Suprapubic skin (tissue), 4 donors: ENCODE data around the gene KCNIP4. TPM values are rescaled to one million over a fixed set of nuclear protein-coding genes. Genes with fewer than 3 reads are reported as not detected.

Source experiments
- DNase-seq, 2 donors: peaks; one replicate each; pipeline ENCODE4 v3.0.0-alpha.2; 2019; ENCODE audit warnings: low spot score in 2 of 2
- H3K27ac ChIP-seq: fragments of 200-600 bp; sonication (generic); one replicate; pipeline ENCODE4 v1.5.1; 2019
- H3K27me3 ChIP-seq: fragments of 200-600 bp; sonication (generic); one replicate; pipeline ENCODE4 v1.5.1; 2019
- H3K36me3 ChIP-seq: fragments of 200-600 bp; sonication (generic); one replicate; pipeline ENCODE4 v1.5.1; 2019
- H3K4me1 ChIP-seq: fragments of 200-600 bp; sonication (generic); one replicate; pipeline ENCODE4 v1.5.1; 2019
- H3K4me3 ChIP-seq: fragments of 200-600 bp; sonication (generic); one replicate; pipeline ENCODE4 v1.5.1; 2019; ENCODE audit warnings: mild to moderate bottlenecking
- H3K9me3 ChIP-seq: fragments of 200-600 bp; sonication (generic); one replicate; pipeline ENCODE4 v1.5.1; 2019
- EP300 ChIP-seq: sonication (generic); formaldehyde crosslinking; IDR thresholded peaks from one replicate; pipeline ENCODE4 v1.6.1; 2017; ENCODE audit warnings: antibody characterized with exemption
- POLR2A ChIP-seq, 2 donors: fragments of 450-650 bp; IDR thresholded peaks; one replicate each; pipeline ENCODE4 v1.6.1; 2017; ENCODE audit warnings: antibody characterized with exemption in 2 of 2, mild to moderate bottlenecking in 2 of 2, moderate library complexity in 2 of 2
- POLR2AphosphoS5 ChIP-seq, 3 donors: sonication (generic); formaldehyde crosslinking; IDR thresholded peaks; one replicate each; pipeline ENCODE4 v1.6.1; 2017; ENCODE audit warnings: antibody characterized with exemption in 3 of 3
- WGBS: methylation state at CpG from one replicate; pipeline ENCODE4 v1.1.5; 2018; 5-methylcytosine and 5-hydroxymethylcytosine counted together
- total RNA-seq, 4 donors: library from RNA; depleted of rRNA; stranded (reverse); fragments of >200 nt; gene quantifications; one replicate each; pipeline ENCODE4 v1.1.0, GENCODE V29; 2016
- TF ChIP-seq, protein P1 (sequence below), 2 donors: fragments of 200-600 bp in 1 of 2; fragments of 450-650 bp in 1 of 2; sonication (generic) in 1 of 2; IDR thresholded peaks; one replicate each; pipeline ENCODE4 v1.5.1; 2016 to 2019; ENCODE audit warnings: antibody characterized with exemption in 2 of 2, mild to moderate bottlenecking in 1 of 2, moderate library complexity in 1 of 2

Gene KCNIP4
- total RNA-seq, 4 donors from 2014 or later, result not detected

DNA sequence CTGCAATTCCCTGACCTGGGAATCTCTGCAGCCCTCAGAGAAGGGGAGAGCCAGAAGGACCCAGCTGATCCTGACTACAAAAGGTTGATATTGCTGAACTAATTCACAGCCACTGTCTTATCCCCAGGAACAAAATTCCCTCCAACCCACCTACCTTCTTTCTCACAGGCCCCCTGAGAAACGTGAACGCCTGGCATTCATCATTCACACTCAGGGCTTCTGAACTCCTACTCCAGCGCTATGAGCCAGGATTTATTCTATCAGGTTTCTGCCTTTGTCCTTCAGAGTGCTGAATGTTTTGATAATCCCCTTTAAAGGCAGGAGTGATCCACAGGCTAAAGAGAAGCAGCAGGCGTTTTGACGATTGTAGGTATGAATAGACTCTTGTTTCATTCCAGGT lies 76.5 kb downstream of the KCNIP4 start:
- TF ChIP-seq POLR2A (IDR thresholded peaks at IDR 0.05) (no peak), POLR2AphosphoS5 (IDR thresholded peaks at IDR 0.05) (no peak)
- H3K27ac ChIP-seq, result no peak overlapping the region
- no peaks in the 10 kb centered on the region for H3K27me3 ChIP-seq
- no peaks in the 10 kb centered on the region for H3K9me3 ChIP-seq
- DNase-seq, result no peak
- H3K36me3 ChIP-seq, result no peaks in the 10 kb centered on the region
- 72% methylated on average over 5 of the region's 5 CpGs for WGBS
- H3K4me3 ChIP-seq, result no peak overlapping the region
- no peaks in the 10 kb centered on the region for H3K4me1 ChIP-seq

DNA sequence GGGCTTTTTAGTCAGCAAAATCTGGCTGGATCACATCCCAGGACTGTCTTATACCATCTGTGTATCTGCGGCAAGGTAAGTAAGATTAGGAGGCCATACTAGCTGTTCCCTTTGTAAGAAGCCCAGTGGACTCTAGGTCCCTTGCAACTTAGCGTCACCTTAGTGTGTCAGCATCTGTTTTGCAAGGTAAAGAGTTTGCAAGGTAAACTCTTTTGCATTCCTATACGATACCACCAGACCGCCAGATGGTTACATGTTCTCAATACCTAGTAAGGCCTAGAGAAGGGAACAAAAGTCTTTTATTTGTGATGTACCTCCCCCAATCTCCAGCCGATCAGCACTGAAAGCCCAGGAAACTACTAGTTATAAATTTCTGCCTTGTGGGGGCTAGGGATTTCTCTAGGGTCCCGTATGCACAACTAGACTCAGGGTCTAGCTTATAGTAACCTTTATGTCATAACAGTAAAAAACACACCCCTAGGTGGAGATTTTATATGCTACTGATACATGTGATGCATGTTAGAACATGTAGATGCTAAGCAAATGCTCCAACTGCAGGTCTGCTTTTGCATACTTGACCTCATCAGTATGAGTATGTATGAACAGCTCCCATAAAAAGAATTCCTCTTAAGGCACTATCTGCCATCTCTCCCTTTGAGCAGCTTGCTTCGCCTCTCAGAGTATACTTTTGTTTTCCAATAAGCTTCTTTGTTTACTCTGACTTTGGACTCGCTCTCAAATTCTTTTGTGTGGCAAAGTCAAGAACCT lies 78.4 kb downstream of the KCNIP4 start:
- Histone ChIP-seq H3K27ac (no peak overlapping the region), H3K36me3 (no peaks in the 10 kb centered on the region), H3K4me1 (no peaks in the 10 kb centered on the region), H3K4me3 (no peak overlapping the region), H3K27me3 (no peaks in the 10 kb centered on the region), H3K9me3 (no peaks in the 10 kb centered on the region)
- TF ChIP-seq POLR2A (IDR thresholded peaks at IDR 0.05), result no peak
- TF ChIP-seq EP300, result no peak
- no peak for TF ChIP-seq POLR2AphosphoS5 (IDR thresholded peaks at IDR 0.05)
- TF ChIP-seq, protein P1, sequence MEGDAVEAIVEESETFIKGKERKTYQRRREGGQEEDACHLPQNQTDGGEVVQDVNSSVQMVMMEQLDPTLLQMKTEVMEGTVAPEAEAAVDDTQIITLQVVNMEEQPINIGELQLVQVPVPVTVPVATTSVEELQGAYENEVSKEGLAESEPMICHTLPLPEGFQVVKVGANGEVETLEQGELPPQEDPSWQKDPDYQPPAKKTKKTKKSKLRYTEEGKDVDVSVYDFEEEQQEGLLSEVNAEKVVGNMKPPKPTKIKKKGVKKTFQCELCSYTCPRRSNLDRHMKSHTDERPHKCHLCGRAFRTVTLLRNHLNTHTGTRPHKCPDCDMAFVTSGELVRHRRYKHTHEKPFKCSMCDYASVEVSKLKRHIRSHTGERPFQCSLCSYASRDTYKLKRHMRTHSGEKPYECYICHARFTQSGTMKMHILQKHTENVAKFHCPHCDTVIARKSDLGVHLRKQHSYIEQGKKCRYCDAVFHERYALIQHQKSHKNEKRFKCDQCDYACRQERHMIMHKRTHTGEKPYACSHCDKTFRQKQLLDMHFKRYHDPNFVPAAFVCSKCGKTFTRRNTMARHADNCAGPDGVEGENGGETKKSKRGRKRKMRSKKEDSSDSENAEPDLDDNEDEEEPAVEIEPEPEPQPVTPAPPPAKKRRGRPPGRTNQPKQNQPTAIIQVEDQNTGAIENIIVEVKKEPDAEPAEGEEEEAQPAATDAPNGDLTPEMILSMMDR (IDR thresholded peaks at IDR 0.05), result no peak
- whole genome bisulfite sequencing, result 80% methylated on average over 8 of the region's 8 CpGs
- DNase-seq, result no peak

DNA sequence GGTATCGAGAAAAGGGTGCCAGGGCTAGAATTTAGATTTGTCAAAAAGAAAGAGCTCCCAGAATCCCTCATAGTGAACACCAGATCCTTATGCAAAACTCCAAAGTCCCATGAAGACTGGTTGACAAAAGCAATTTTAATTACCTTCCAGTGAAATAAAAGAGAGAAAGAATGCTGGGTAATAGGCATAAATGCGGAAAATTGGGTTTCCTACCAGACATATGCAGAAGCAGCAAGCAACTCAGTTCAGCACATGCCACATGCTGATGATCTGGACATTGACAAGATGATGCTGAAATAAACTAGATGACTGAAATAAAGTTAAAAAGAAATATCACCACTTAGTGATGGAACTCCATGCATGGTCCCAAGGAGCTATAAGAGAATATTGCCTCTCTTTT lies 83.9 kb downstream of the KCNIP4 start:
- Histone ChIP-seq H3K27me3 (no peaks in the 10 kb centered on the region), H3K4me3 (no peak overlapping the region), H3K9me3 (no peaks in the 10 kb centered on the region), H3K4me1 (no peaks in the 10 kb centered on the region), H3K36me3 (no peaks in the 10 kb centered on the region), H3K27ac (no peak overlapping the region)
- WGBS, result 86% methylated on average over 2 of the region's 2 CpGs
- TF ChIP-seq POLR2A (IDR thresholded peaks at IDR 0.05) (no peak), POLR2AphosphoS5 (IDR thresholded peaks at IDR 0.05) (no peak), EP300 (no peak)
- TF ChIP-seq, protein P1 (IDR thresholded peaks at IDR 0.05), result no peak
- no peak for DNase-seq

GRCh38 chr4:21862917-21863316 lies 85.7 kb downstream of the KCNIP4 start:
- Histone ChIP-seq H3K27me3 (no peaks in the 10 kb centered on the region), H3K9me3 (no peaks in the 10 kb centered on the region), H3K4me1 (no peaks in the 10 kb centered on the region), H3K27ac (no peak overlapping the region), H3K4me3 (no peak overlapping the region), H3K36me3 (no peaks in the 10 kb centered on the region)
- TF ChIP-seq POLR2A (IDR thresholded peaks at IDR 0.05) (no peak), EP300 (no peak)
- DNase-seq, result no peak
- 89% methylated on average over 6 of the region's 6 CpGs for WGBS

DNA sequence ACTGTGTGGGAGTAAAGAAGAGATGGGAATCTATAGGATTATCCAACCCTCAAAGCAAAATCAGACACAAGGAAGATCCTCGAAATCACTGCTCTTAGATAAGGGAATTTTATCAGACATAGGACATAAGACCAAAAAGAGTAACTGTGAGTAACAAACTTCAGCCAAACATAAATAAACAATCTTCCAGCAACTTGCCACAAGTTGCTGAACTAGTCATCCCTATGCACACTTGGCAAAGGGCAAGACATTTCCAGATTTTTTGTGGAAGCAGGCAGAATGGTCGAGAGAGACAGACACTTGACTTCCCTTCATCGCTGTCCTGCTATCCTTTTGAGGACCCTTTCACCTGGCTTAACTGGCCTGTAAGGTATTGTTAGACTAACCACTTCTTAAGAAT lies 89.6 kb downstream of the KCNIP4 start:
- no peak for DNase-seq
- 94% methylated on average over 3 of the region's 3 CpGs for WGBS
- TF ChIP-seq, protein P1 (IDR thresholded peaks at IDR 0.05), result no peak
- TF ChIP-seq POLR2AphosphoS5 (IDR thresholded peaks at IDR 0.05), result no peak
- no peak for TF ChIP-seq POLR2A (IDR thresholded peaks at IDR 0.05)
- TF ChIP-seq EP300, result no peak
- Histone ChIP-seq H3K27ac (no peak overlapping the region), H3K9me3 (no peaks in the 10 kb centered on the region), H3K36me3 (no peaks in the 10 kb centered on the region), H3K4me1 (no peaks in the 10 kb centered on the region), H3K4me3 (no peak overlapping the region), H3K27me3 (no peaks in the 10 kb centered on the region)

DNA sequence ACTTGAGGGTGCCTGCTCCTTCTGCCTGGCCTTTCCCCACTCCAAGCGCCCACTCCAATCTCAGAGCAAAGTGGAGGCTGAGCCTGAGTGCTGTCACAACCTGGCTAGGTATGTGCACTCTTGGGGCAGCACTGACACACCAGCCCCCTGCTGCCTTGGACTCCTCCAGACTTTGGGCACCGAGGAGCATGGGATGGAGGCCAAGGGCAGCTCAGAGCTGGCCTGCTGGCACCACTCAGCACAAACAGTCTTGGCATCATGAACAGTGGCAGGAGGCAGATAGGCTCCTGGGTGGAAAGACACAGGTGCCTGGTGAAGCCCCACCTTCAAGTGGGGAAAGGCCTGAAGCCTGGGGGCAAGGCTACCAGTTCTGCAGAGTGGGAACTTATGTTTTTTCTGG lies 91.8 kb downstream of the KCNIP4 start:
- H3K9me3 ChIP-seq, result no peaks in the 10 kb centered on the region
- H3K36me3 ChIP-seq, result no peaks in the 10 kb centered on the region
- no peak for DNase-seq
- no peak overlapping the region for H3K27ac ChIP-seq
- TF ChIP-seq, protein P1 (IDR thresholded peaks at IDR 0.05), result no peak
- TF ChIP-seq POLR2A (IDR thresholded peaks at IDR 0.05) (no peak), EP300 (no peak), POLR2AphosphoS5 (IDR thresholded peaks at IDR 0.05) (no peak)
- no peaks in the 10 kb centered on the region for H3K4me1 ChIP-seq
- no peaks in the 10 kb centered on the region for H3K27me3 ChIP-seq
- 100% methylated on average over 1 of the region's 2 CpGs for WGBS
- H3K4me3 ChIP-seq, result no peak overlapping the region
